SK-N-SH (cell line): ENCODE data around the gene AMIGO2. TPM values are rescaled to one million over a fixed set of nuclear protein-coding genes. Genes with fewer than 3 reads are reported as not detected.

Source experiments
- CTCF ChIA-PET: fragments of 300-600, 350-600 bp; formaldehyde crosslinking; extraction: SDS; loops from one replicate; lab custom pipeline; 2021; lab: Yijun Ruan, JAX
- POLR2A ChIA-PET: fragments of 350-600 bp; sonication (Branson Sonifier 250); formaldehyde crosslinking; extraction: SDS; loops from one replicate; lab custom pipeline; 2020; ENCODE audit warnings: antibody characterized with exemption, inconsistent platforms; lab: Yijun Ruan, JAX
- DNase-seq: peaks from one replicate; pipeline ENCODE4 v3.0.0; 2012
- H2AFZ ChIP-seq: fragments of 200-600 bp; sonication (generic); 2 replicates; pipeline ENCODE4 v1.8.1; 2016; ENCODE audit warnings: antibody characterized with exemption, mild to moderate bottlenecking, low read depth
- H3F3A ChIP-seq: fragments of 200-600 bp; sonication (generic); replicated peaks from 2 replicates; pipeline ENCODE3; 2016; ENCODE audit warnings: antibody characterized with exemption, mild to moderate bottlenecking; ENCODE audit not compliant: insufficient read depth
- H3K27ac ChIP-seq, 2 experiments: fragments of 200-500 bp in 1 of 2; fragments of 200-600 bp in 1 of 2; sonication (Bioruptor generic) in 1 of 2; sonication (generic), shearing (Covaris generic) in 1 of 2; 2 replicates each; pipeline versions ENCODE4 v1.5.1 to v1.6.1; 2014 to 2016; ENCODE audit warnings: low read depth in 2 of 2, inconsistent platforms in 1 of 2, low read length in 1 of 2, mild to moderate bottlenecking in 1 of 2, mixed read lengths in 1 of 2
- H3K27me3 ChIP-seq: fragments of 200-600 bp; sonication (generic), shearing (Covaris generic); 2 replicates; pipeline ENCODE4 v1.6.1; 2016; ENCODE audit warnings: mixed run types; ENCODE audit not compliant: insufficient read depth
- H3K36me3 ChIP-seq, 2 experiments: fragments of 200-500 bp in 1 of 2; fragments of 200-600 bp in 1 of 2; sonication (Bioruptor generic) in 1 of 2; sonication (generic) in 1 of 2; replicated peaks in 1 of 2; 2 replicates each; pipeline versions ENCODE3 to v1.5.1; 2014 to 2016; ENCODE audit warnings: low read length in 1 of 2, mild to moderate bottlenecking in 1 of 2; ENCODE audit not compliant: insufficient read depth in 2 of 2, control insufficient read depth in 1 of 2
- H3K4me1 ChIP-seq, 2 experiments: fragments of 200-500 bp in 1 of 2; fragments of 200-600 bp in 1 of 2; sonication (Bioruptor generic) in 1 of 2; sonication (generic), shearing (Covaris generic) in 1 of 2; 2 replicates each; pipeline versions ENCODE4 v1.5.1 to v1.6.1; 2014 to 2016; ENCODE audit warnings: low read depth in 1 of 2, low read length in 1 of 2, mixed run types in 1 of 2; ENCODE audit not compliant: insufficient read depth in 2 of 2, control insufficient read depth in 1 of 2
- H3K4me2 ChIP-seq: fragments of 200-600 bp; sonication (generic), shearing (Covaris generic); 2 replicates; pipeline ENCODE4 v1.6.1; 2017; ENCODE audit warnings: mixed run types
- H3K4me3 ChIP-seq, 2 experiments: fragments of 200-500 bp in 1 of 2; fragments of 200-600 bp in 1 of 2; sonication (Bioruptor generic) in 1 of 2; sonication (generic), shearing (Covaris generic) in 1 of 2; 2 replicates each; pipeline versions ENCODE4 v1.5.1 to v1.8.1; 2014 to 2016; ENCODE audit warnings: low read depth in 2 of 2, inconsistent platforms in 1 of 2, low read length in 1 of 2, mild to moderate bottlenecking in 1 of 2, mixed read lengths in 1 of 2, moderate library complexity in 1 of 2
- H3K79me2 ChIP-seq: fragments of 200-600 bp; sonication (generic); 2 replicates; pipeline ENCODE4 v1.8.1; 2017; ENCODE audit warnings: mild to moderate bottlenecking; ENCODE audit not compliant: insufficient read depth
- H3K9ac ChIP-seq: fragments of 200-600 bp; sonication (generic); 2 replicates; pipeline ENCODE4 v1.6.1; 2017; ENCODE audit warnings: mixed run types
- H3K9me2 ChIP-seq: fragments of 200-600 bp; sonication (generic); 2 replicates; pipeline ENCODE4 v1.6.1; 2017; ENCODE audit warnings: mixed run types
- H3K9me3 ChIP-seq: fragments of 200-600 bp; sonication (generic); 2 replicates; pipeline ENCODE4 v1.6.1; 2017; ENCODE audit warnings: mixed run types, mild to moderate bottlenecking, moderate library complexity
- H4K20me1 ChIP-seq: fragments of 200-600 bp; sonication (generic); 2 replicates; pipeline ENCODE4 v1.6.1; 2017; ENCODE audit warnings: mild to moderate bottlenecking, mixed run types; ENCODE audit not compliant: insufficient read depth
- CHD2 ChIP-seq: fragments of 150-350 bp; IDR thresholded peaks from 2 replicates; pipeline ENCODE4 v1.6.1; 2018; ENCODE audit warnings: low read length; ENCODE audit not compliant: partially characterized antibody
- CTCF ChIP-seq: fragments of 200-600 bp; sonication (generic); IDR thresholded peaks from 2 replicates; pipeline ENCODE4 v1.6.1; 2017; ENCODE audit warnings: antibody characterized with exemption, mild to moderate bottlenecking, moderate library complexity
- EP300 ChIP-seq, 2 experiments: IDR thresholded peaks; 2 replicates each; pipeline versions ENCODE4 v1.4.0 to v1.6.1; 2012; ENCODE audit warnings: borderline replicate concordance in 1 of 2, low read depth in 1 of 2, low read length in 1 of 2
- EZH2phosphoT487 ChIP-seq: fragments of 200-600 bp; sonication (generic); IDR thresholded peaks from 2 replicates; pipeline ENCODE4 v1.6.1; 2017; ENCODE audit warnings: low read depth, mixed run types, mild to moderate bottlenecking, antibody characterized with exemption, moderate library complexity, borderline replicate concordance
- FOSL2 ChIP-seq: IDR thresholded peaks from 2 replicates; pipeline ENCODE4 v1.4.0; 2012; ENCODE audit warnings: low read depth, mild to moderate bottlenecking, moderate library complexity, borderline replicate concordance
- FOXJ3 ChIP-seq: sonication (generic); formaldehyde crosslinking; IDR thresholded peaks from 2 replicates; pipeline ENCODE4 v1.5.1; 2020; ENCODE audit warnings: mild to moderate bottlenecking, missing genetic modification reagents
- FOXM1 ChIP-seq: IDR thresholded peaks from 2 replicates; pipeline ENCODE4 v1.4.0; 2012; ENCODE audit warnings: low read depth, mild to moderate bottlenecking
- GABPA ChIP-seq: IDR thresholded peaks from 2 replicates; pipeline ENCODE4 v1.4.0; 2012; ENCODE audit warnings: low read depth, mild to moderate bottlenecking
- GATA2 ChIP-seq: sonication (generic); formaldehyde crosslinking; IDR thresholded peaks from 2 replicates; pipeline ENCODE4 v1.5.0; 2020; ENCODE audit warnings: mild to moderate bottlenecking, missing genetic modification reagents
- JUND ChIP-seq: IDR thresholded peaks from 2 replicates; pipeline ENCODE4 v1.4.0; 2012
- MAX ChIP-seq: IDR thresholded peaks from 2 replicates; pipeline ENCODE4 v1.4.0; 2012; ENCODE audit warnings: low read depth
- NFIC ChIP-seq: IDR thresholded peaks from 2 replicates; pipeline ENCODE4 v1.4.0; 2012; ENCODE audit warnings: borderline replicate concordance
- NRF1 ChIP-seq: IDR thresholded peaks from 2 replicates; pipeline ENCODE4 v1.6.1; 2012; ENCODE audit warnings: low read depth, mild to moderate bottlenecking, low read length
- PBX3 ChIP-seq: IDR thresholded peaks from 2 replicates; pipeline ENCODE4; 2012
- RCOR1 ChIP-seq: fragments of 150-350 bp; IDR thresholded peaks from 2 replicates; pipeline ENCODE4 v1.6.1; 2017; ENCODE audit warnings: antibody characterized with exemption, low read length
- RFX5 ChIP-seq: IDR thresholded peaks from 2 replicates; pipeline ENCODE4 v1.6.1; 2012; ENCODE audit warnings: mild to moderate bottlenecking, improper control_type of control experiment, low read length
- SIN3A ChIP-seq: IDR thresholded peaks from 2 replicates; pipeline ENCODE4 v1.6.1; 2012; ENCODE audit warnings: low read depth, mild to moderate bottlenecking, low read length, moderate library complexity, borderline replicate concordance
- SMC3 ChIP-seq: IDR thresholded peaks from 2 replicates; pipeline ENCODE4 v1.6.1; 2012; ENCODE audit warnings: low read depth, low read length, improper control_type of control experiment
- TAF1 ChIP-seq: IDR thresholded peaks from 2 replicates; pipeline ENCODE4 v1.6.1; 2012; ENCODE audit warnings: low read depth, mild to moderate bottlenecking, low read length, moderate library complexity, borderline replicate concordance
- TCF12 ChIP-seq: IDR thresholded peaks from 2 replicates; pipeline ENCODE4 v1.4.0; 2012
- YY1 ChIP-seq: IDR thresholded peaks from 2 replicates; pipeline ENCODE4 v1.4.0; 2012; ENCODE audit warnings: low read depth, mild to moderate bottlenecking
- ZBTB33 ChIP-seq: IDR thresholded peaks from 2 replicates; pipeline ENCODE4 v1.4.0; 2012; ENCODE audit warnings: low read depth, borderline replicate concordance
- WGBS: methylation state at CpG from one replicate; pipeline ENCODE4 v1.1.6; 2017; ENCODE audit warnings: low lambda C conversion rate; 5-methylcytosine and 5-hydroxymethylcytosine counted together
- polyA plus RNA-seq, 3 experiments: library from polyadenylated mRNA; depleted of rRNA; stranded (reverse); fragments of >200 nt; gene quantifications; 2 replicates each; pipeline ENCODE4 v1.2.3, GENCODE V29; 2012

AMIGO2 gene
- polyA plus RNA-seq, 1 of the 3 experiments (the other 2 are of a cell fraction) = 1.2 TPM

- Histone ChIP-seq H4K20me1 (no peaks in the 10 kb centered on the region), H3K4me1 (no peaks in the 10 kb centered on the region), H3K4me3 (no peak overlapping the region), H3K9ac (no peak overlapping the region), H3F3A (no peaks in the 10 kb centered on the region), H3K27me3 (no peaks in the 10 kb centered on the region), H2AFZ (no peak overlapping the region), H3K4me2 (no peak overlapping the region), H3K36me3 (no peaks in the 10 kb centered on the region), H3K9me3 (no peaks in the 10 kb centered on the region), H3K9me2 (no peaks in the 10 kb centered on the region), H3K27ac (no peak overlapping the region), H3K79me2 (no peaks in the 10 kb centered on the region)
- ChIA-PET POLR2A (no interaction called here), CTCF (no interaction called here)
- TF ChIP-seq SIN3A (no peak), JUND (0 out of 2 replicates have a peak, but pooled peaks have one; percentile 26), GATA2 (CRISPR knock-in tag) (no peak), GABPA (no peak), RFX5 (no peak), TCF12 (peak; percentile 77), RCOR1 (no peak), CHD2 (no peak), EZH2phosphoT487 (no peak), EP300 (IDR thresholded peaks at IDR 0.05; ENCODE audit: borderline replicate concordance in 1 of 2, low read depth in 1 of 2, low read length in 1 of 2) (0 out of 4 replicates have a peak, but pooled peaks of 1 of the 2 experiments have one; percentile 20)
- no peak for DNase-seq
- 27% methylated on average over 4 of the region's 4 CpGs for WGBS
These were observed 50.6 kb downstream of the AMIGO2 start for GRCh38 chr12:47028981-47029708.

- Histone ChIP-seq H3K27me3 (no peaks in the 10 kb centered on the region), H2AFZ (no peak overlapping the region), H3F3A (no peaks in the 10 kb centered on the region), H3K9ac (no peak overlapping the region), H4K20me1 (no peaks in the 10 kb centered on the region), H3K4me2 (no peak overlapping the region), H3K9me3 (no peaks in the 10 kb centered on the region), H3K4me3 (no peak overlapping the region), H3K36me3 (no peaks in the 10 kb centered on the region), H3K9me2 (no peaks in the 10 kb centered on the region), H3K4me1 (no peaks in the 10 kb centered on the region), H3K79me2 (no peaks in the 10 kb centered on the region), H3K27ac (no peak overlapping the region)
- DNase-seq = no peak
- ChIA-PET CTCF (no interaction called here), POLR2A (no interaction called here)
- 57% methylated on average over 5 of the region's 5 CpGs for WGBS
- TF ChIP-seq MAX (no peak), FOXJ3 (CRISPR knock-in tag) (no peak), CHD2 (no peak), EP300 (IDR thresholded peaks at IDR 0.05; ENCODE audit: borderline replicate concordance in 1 of 2, low read depth in 1 of 2, low read length in 1 of 2) (no peak), TAF1 (no peak), FOXM1 (no peak), YY1 (no peak), NFIC (no peak), NRF1 (no peak), CTCF (no peak), SMC3 (no peak), GATA2 (CRISPR knock-in tag) (no peak), ZBTB33 (no peak), FOSL2 (no peak), PBX3 (no peak), EZH2phosphoT487 (no peak), GABPA (no peak)
These were observed 51.6 kb downstream of the AMIGO2 start for GRCh38 chr12:47028186-47028585.
